SK-N-SH treated with all-trans-retinoic acid at 6 μM for 48 hours (cell line): ENCODE measurements around the gene GPR3.

ENCODE experiments used
- ATAC-seq: fragments of 200-7000 bp; cut with Tn5 transposase; 3 replicates; pipeline ENCODE4 v1.9.1; 2020; ENCODE audit warnings: mild to moderate bottlenecking, moderate library complexity
- BACH2 ChIP-seq: fragments of 250-450 bp; sonication (Bioruptor Pico); IDR thresholded peaks from 2 replicates; pipeline ENCODE4 v1.9.0; 2021; ENCODE audit warnings: mild to moderate bottlenecking, borderline replicate concordance
- CREB5 ChIP-seq: fragments of 250-450 bp; sonication (Bioruptor Pico); IDR thresholded peaks from 2 replicates; pipeline ENCODE4 v1.5.1; 2020; ENCODE audit warnings: low read depth, mild to moderate bottlenecking, moderate library complexity
- CSDC2 ChIP-seq: fragments of 250-450 bp; sonication (Bioruptor Pico); IDR thresholded peaks from 2 replicates; pipeline ENCODE4 v1.5.0; 2020; ENCODE audit warnings: mild to moderate bottlenecking, moderate library complexity
- ESRRG ChIP-seq: fragments of 250-450 bp; sonication (Bioruptor Pico); IDR thresholded peaks from 2 replicates; pipeline ENCODE4 v1.6.1; 2021; ENCODE audit warnings: mild to moderate bottlenecking
- GLIS3 ChIP-seq: fragments of 250-450 bp; sonication (Bioruptor Pico); IDR thresholded peaks from 2 replicates; pipeline ENCODE4 v1.5.0; 2020; ENCODE audit warnings: mild to moderate bottlenecking, moderate library complexity
- ISL1 ChIP-seq: fragments of 250-450 bp; sonication (Bioruptor Pico); IDR thresholded peaks from 2 replicates; pipeline ENCODE4 v2.1.2; 2022; ENCODE audit warnings: mild to moderate bottlenecking, moderate library complexity
- OSR1 ChIP-seq: fragments of 250-450 bp; sonication (Bioruptor Pico); IDR thresholded peaks from 2 replicates; pipeline ENCODE4 v1.8.0; 2022; ENCODE audit warnings: moderate library complexity, mild to moderate bottlenecking, inconsistent platforms
- POU6F1 ChIP-seq: fragments of 250-450 bp; sonication (Bioruptor Pico); IDR thresholded peaks from 2 replicates; pipeline ENCODE4 v1.8.0; 2021; ENCODE audit warnings: low read depth, mild to moderate bottlenecking, moderate library complexity, borderline replicate concordance
- PPARA ChIP-seq: fragments of 250-450 bp; sonication (Bioruptor Pico); IDR thresholded peaks from 2 replicates; pipeline ENCODE4 v1.5.0; 2020; ENCODE audit warnings: mild to moderate bottlenecking, borderline replicate concordance
- RARB ChIP-seq: fragments of 250-450 bp; sonication (Bioruptor Pico); IDR thresholded peaks from 2 replicates; pipeline ENCODE4 v1.8.0; 2021; ENCODE audit warnings: mild to moderate bottlenecking, moderate library complexity
- SNAI2 ChIP-seq: fragments of 250-450 bp; sonication (Bioruptor Pico); IDR thresholded peaks from 2 replicates; pipeline ENCODE4 v1.5.0; 2020; ENCODE audit warnings: mild to moderate bottlenecking, moderate library complexity
- TCF4 ChIP-seq: fragments of 250-450 bp; sonication (Bioruptor Pico); IDR thresholded peaks from 2 replicates; pipeline ENCODE4 v1.8.0; 2021; ENCODE audit warnings: mild to moderate bottlenecking, moderate library complexity, borderline replicate concordance
- TOX ChIP-seq: fragments of 250-450 bp; sonication (Bioruptor Pico); IDR thresholded peaks from 2 replicates; pipeline ENCODE4 v1.8.0; 2021; ENCODE audit warnings: mild to moderate bottlenecking, moderate library complexity, borderline replicate concordance
- ZC3H10 ChIP-seq: fragments of 250-450 bp; sonication (Bioruptor Pico); IDR thresholded peaks from 2 replicates; pipeline ENCODE4 v1.5.1; 2021; ENCODE audit warnings: mild to moderate bottlenecking, moderate library complexity
- ZFP30 ChIP-seq: fragments of 450-650 bp; formaldehyde crosslinking; IDR thresholded peaks from 2 replicates; pipeline ENCODE4 v1.5.0; 2022; ENCODE audit warnings: mild to moderate bottlenecking, moderate library complexity
- ZNF70 ChIP-seq: fragments of 450-650 bp; formaldehyde crosslinking; IDR thresholded peaks from 2 replicates; pipeline ENCODE4 v1.5.0; 2020; ENCODE audit warnings: mild to moderate bottlenecking, moderate library complexity
- ZNF8 ChIP-seq: fragments of 450-650 bp; formaldehyde crosslinking; IDR thresholded peaks from 2 replicates; pipeline ENCODE4 v1.5.0; 2020; ENCODE audit warnings: mild to moderate bottlenecking, moderate library complexity
- TF ChIP-seq, protein P1 (sequence below): fragments of 250-450 bp; sonication (Bioruptor Pico); IDR thresholded peaks from 2 replicates; pipeline ENCODE4 v1.5.0; 2020; ENCODE audit warnings: mild to moderate bottlenecking, moderate library complexity
- TF ChIP-seq, protein P2 (sequence below): fragments of 250-450 bp; sonication (Bioruptor Pico); IDR thresholded peaks from 2 replicates; pipeline ENCODE4 v1.5.1; 2021; ENCODE audit warnings: mild to moderate bottlenecking, moderate library complexity
- TF ChIP-seq, protein P3 (sequence below): fragments of 250-450 bp; sonication (Bioruptor Pico); IDR thresholded peaks from 2 replicates; pipeline ENCODE4 v1.8.0; 2020; ENCODE audit warnings: mild to moderate bottlenecking, moderate library complexity, borderline replicate concordance

Gene GPR3

DNA sequence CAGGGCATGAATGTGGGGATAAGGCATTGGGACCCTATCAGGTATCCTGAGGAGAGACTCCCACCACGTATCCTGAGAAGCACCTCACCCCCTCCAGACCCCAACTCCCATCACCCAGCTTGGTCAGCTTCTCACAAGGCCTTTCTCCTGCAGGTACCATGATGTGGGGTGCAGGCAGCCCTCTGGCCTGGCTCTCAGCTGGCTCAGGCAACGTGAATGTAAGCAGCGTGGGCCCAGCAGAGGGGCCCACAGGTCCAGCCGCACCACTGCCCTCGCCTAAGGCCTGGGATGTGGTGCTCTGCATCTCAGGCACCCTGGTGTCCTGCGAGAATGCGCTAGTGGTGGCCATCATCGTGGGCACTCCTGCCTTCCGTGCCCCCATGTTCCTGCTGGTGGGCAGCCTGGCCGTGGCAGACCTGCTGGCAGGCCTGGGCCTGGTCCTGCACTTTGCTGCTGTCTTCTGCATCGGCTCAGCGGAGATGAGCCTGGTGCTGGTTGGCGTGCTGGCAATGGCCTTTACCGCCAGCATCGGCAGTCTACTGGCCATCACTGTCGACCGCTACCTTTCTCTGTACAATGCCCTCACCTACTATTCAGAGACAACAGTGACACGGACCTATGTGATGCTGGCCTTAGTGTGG, 1.3 kb downstream of the GPR3 start (continued):
- no peak for TF ChIP-seq CSDC2
- no peak for TF ChIP-seq RARB (CRISPR knock-in tag)
- TF ChIP-seq OSR1 (CRISPR knock-in tag) = no peak

- TF ChIP-seq GLIS3 (CRISPR knock-in tag) (no peak), PPARA (CRISPR knock-in tag) (no peak), POU6F1 (CRISPR knock-in tag) (no peak), SNAI2 (no peak), TOX (no peak), CSDC2 (no peak), ESRRG (CRISPR knock-in tag) (no peak)
- TF ChIP-seq, protein P1, sequence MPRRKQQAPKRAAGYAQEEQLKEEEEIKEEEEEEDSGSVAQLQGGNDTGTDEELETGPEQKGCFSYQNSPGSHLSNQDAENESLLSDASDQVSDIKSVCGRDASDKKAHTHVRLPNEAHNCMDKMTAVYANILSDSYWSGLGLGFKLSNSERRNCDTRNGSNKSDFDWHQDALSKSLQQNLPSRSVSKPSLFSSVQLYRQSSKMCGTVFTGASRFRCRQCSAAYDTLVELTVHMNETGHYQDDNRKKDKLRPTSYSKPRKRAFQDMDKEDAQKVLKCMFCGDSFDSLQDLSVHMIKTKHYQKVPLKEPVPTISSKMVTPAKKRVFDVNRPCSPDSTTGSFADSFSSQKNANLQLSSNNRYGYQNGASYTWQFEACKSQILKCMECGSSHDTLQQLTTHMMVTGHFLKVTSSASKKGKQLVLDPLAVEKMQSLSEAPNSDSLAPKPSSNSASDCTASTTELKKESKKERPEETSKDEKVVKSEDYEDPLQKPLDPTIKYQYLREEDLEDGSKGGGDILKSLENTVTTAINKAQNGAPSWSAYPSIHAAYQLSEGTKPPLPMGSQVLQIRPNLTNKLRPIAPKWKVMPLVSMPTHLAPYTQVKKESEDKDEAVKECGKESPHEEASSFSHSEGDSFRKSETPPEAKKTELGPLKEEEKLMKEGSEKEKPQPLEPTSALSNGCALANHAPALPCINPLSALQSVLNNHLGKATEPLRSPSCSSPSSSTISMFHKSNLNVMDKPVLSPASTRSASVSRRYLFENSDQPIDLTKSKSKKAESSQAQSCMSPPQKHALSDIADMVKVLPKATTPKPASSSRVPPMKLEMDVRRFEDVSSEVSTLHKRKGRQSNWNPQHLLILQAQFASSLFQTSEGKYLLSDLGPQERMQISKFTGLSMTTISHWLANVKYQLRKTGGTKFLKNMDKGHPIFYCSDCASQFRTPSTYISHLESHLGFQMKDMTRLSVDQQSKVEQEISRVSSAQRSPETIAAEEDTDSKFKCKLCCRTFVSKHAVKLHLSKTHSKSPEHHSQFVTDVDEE (CRISPR knock-in tag) = no peak
- ATAC-seq = no peak
Measured at GRCh38 chr1:27394282-27394658, 1.8 kb downstream of the GPR3 start.

GRCh38 chr1:27394925-27395324, 2.5 kb downstream of the GPR3 start:
- no peak for ATAC-seq
- TF ChIP-seq SNAI2 (no peak), PPARA (CRISPR knock-in tag) (no peak), ZC3H10 (CRISPR knock-in tag) (no peak), GLIS3 (CRISPR knock-in tag) (no peak), TCF4 (CRISPR knock-in tag) (no peak), CREB5 (CRISPR knock-in tag) (no peak), CSDC2 (no peak), ESRRG (CRISPR knock-in tag) (no peak), TOX (no peak), ZNF8 (CRISPR knock-in tag) (no peak), ZNF70 (CRISPR knock-in tag) (no peak), POU6F1 (CRISPR knock-in tag) (no peak), OSR1 (CRISPR knock-in tag) (no peak), RARB (CRISPR knock-in tag) (no peak), BACH2 (CRISPR knock-in tag) (no peak), ISL1 (CRISPR knock-in tag) (no peak), ZFP30 (CRISPR knock-in tag) (no peak)
- TF ChIP-seq, protein P1 (CRISPR knock-in tag) = no peak
- TF ChIP-seq, protein P2, sequence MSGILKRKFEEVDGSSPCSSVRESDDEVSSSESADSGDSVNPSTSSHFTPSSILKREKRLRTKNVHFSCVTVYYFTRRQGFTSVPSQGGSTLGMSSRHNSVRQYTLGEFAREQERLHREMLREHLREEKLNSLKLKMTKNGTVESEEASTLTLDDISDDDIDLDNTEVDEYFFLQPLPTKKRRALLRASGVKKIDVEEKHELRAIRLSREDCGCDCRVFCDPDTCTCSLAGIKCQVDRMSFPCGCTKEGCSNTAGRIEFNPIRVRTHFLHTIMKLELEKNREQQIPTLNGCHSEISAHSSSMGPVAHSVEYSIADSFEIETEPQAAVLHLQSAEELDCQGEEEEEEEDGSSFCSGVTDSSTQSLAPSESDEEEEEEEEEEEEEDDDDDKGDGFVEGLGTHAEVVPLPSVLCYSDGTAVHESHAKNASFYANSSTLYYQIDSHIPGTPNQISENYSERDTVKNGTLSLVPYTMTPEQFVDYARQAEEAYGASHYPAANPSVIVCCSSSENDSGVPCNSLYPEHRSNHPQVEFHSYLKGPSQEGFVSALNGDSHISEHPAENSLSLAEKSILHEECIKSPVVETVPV (CRISPR knock-in tag) = no peak
- TF ChIP-seq, protein P3, sequence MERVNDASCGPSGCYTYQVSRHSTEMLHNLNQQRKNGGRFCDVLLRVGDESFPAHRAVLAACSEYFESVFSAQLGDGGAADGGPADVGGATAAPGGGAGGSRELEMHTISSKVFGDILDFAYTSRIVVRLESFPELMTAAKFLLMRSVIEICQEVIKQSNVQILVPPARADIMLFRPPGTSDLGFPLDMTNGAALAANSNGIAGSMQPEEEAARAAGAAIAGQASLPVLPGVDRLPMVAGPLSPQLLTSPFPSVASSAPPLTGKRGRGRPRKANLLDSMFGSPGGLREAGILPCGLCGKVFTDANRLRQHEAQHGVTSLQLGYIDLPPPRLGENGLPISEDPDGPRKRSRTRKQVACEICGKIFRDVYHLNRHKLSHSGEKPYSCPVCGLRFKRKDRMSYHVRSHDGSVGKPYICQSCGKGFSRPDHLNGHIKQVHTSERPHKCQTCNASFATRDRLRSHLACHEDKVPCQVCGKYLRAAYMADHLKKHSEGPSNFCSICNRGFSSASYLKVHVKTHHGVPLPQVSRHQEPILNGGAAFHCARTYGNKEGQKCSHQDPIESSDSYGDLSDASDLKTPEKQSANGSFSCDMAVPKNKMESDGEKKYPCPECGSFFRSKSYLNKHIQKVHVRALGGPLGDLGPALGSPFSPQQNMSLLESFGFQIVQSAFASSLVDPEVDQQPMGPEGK = no peak
